ENCODE data around the gene GLI3. TPM values are rescaled to one million over a fixed set of nuclear protein-coding genes. Genes with fewer than 3 reads are reported as not detected.
A peak's percentile ranks its signal among the peaks of the same experiment; 100 is the strongest.

Gene GLI3
- total RNA-seq, 1 experiment from 2014 or later: 45.0 TPM

DNA sequence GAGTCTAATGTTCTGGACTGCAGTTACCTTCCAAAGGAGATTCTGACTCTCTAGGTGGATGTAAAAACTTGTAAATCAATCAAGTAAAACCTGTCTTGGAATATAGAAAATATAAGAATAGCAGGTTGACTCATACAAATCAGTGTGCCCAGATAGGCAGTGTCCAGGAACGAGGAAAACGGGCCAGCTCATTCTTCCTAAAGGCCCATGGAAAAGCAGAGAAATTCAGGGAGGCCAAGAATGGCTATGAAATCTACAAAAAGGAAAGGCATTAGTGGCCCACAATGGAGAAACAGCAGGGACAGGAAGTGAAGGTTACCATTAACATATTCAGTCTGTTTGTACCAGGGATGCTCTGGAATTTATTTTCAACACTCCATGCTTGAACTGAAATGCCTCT lies 14.9 kb downstream of the GLI3 start:
- peak overlapping the region; percentile 9 to 68; a peak in 4 of 5 replicates for H3K4me3 Mint-ChIP-seq
- Histone ChIP-seq H4K8ac (replicated peaks; ENCODE audit: insufficient read length, low read depth, low read length) (no peak overlapping the region), H3K27ac (ENCODE audit: insufficient read length, low read depth, low read length) (peak overlapping the region; percentile 97), H3K14ac (ENCODE audit: insufficient read depth, low read length) (no peak overlapping the region), H3K4me2 (ENCODE audit: insufficient read depth, insufficient read length, low read length) (peak overlapping the region; percentile 9), H3K23me2 (ENCODE audit: insufficient read length, low read depth, low read length, poor library complexity, severe bottlenecking) (peaks cover 2% of the 10 kb centered on the region), H3K9ac (ENCODE audit: extremely low read depth, insufficient read length, low read length) (no peak overlapping the region), H4K20me1 (ENCODE audit: control insufficient read depth, insufficient read depth, insufficient read length) (no peaks in the 10 kb centered on the region), H2AFZ (ENCODE audit: low read length) (no peak overlapping the region), H2BK12ac (ENCODE audit: insufficient read length, low read depth, low read length) (no peak overlapping the region), H4K91ac (ENCODE audit: insufficient read length, low read depth, low read length) (no peak overlapping the region), H2BK20ac (ENCODE audit: low read depth, low read length, poor library complexity, severe bottlenecking) (no peak overlapping the region), H3K56ac (ENCODE audit: insufficient read length, low read depth, low read length) (no peak overlapping the region), H3K79me1 (ENCODE audit: insufficient read depth, low read depth, low read length, poor library complexity, severe bottlenecking) (no peaks in the 10 kb centered on the region), H3K23ac (ENCODE audit: insufficient read length, low read depth, low read length) (no peak overlapping the region), H3K18ac (ENCODE audit: insufficient read length, low read depth, low read length) (peak overlapping the region; percentile 64), H2BK5ac (ENCODE audit: insufficient read length, low read length) (peak overlapping the region; percentile 66), H3K4me1 (ENCODE audit: insufficient read depth, low read length) (peaks cover 25% of the 10 kb centered on the region; the same call in 1 of the 2 replicates), H3K79me2 (ENCODE audit: insufficient read depth, low read length) (no peaks in the 10 kb centered on the region; the same call in 1 of the 2 replicates), H3K4ac (ENCODE audit: low read depth, low read length) (no peak overlapping the region; the same call in 1 of the 2 replicates), H2BK120ac (ENCODE audit: low read depth, low read length, poor library complexity, severe bottlenecking) (peak overlapping the region; percentile 80), H3K27me3 (ENCODE audit: insufficient read depth, low read length) (no peaks in the 10 kb centered on the region), H4K5ac (ENCODE audit: insufficient read length, low read depth, low read length) (no peak overlapping the region), H2BK15ac (ENCODE audit: low read depth, low read length) (no peak overlapping the region), H2AK5ac (ENCODE audit: insufficient read length, low read length) (peak overlapping the region; percentile 66), H3T11ph (ENCODE audit: low read length) (peak overlapping the region; percentile 62), H3K9me3 (ENCODE audit: control insufficient read depth, low read depth, low read length) (no peaks in the 10 kb centered on the region)
- no CpG with 5 or more reads among the region's 2 CpGs for WGBS (ENCODE audit: extremely low coverage, insufficient read length, low lambda C conversion rate)
- no peaks in the 10 kb centered on the region for H3K9me3 Mint-ChIP-seq
- H3K36me3 Mint-ChIP-seq (ENCODE audit: insufficient read depth in 1 of 3, low read depth in 3 of 3): peaks cover 0 to 16% (median 8%) of the 10 kb centered on the region in 3 experiments; a peak in 6 of 7 replicates
- peak; percentile 43 for DNase-seq
- H3K27me3 Mint-ChIP-seq (ENCODE audit: low read depth): no peaks in the 10 kb centered on the region; the same call in 1 of the 2 replicates
- TF ChIP-seq, protein P1, sequence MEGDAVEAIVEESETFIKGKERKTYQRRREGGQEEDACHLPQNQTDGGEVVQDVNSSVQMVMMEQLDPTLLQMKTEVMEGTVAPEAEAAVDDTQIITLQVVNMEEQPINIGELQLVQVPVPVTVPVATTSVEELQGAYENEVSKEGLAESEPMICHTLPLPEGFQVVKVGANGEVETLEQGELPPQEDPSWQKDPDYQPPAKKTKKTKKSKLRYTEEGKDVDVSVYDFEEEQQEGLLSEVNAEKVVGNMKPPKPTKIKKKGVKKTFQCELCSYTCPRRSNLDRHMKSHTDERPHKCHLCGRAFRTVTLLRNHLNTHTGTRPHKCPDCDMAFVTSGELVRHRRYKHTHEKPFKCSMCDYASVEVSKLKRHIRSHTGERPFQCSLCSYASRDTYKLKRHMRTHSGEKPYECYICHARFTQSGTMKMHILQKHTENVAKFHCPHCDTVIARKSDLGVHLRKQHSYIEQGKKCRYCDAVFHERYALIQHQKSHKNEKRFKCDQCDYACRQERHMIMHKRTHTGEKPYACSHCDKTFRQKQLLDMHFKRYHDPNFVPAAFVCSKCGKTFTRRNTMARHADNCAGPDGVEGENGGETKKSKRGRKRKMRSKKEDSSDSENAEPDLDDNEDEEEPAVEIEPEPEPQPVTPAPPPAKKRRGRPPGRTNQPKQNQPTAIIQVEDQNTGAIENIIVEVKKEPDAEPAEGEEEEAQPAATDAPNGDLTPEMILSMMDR (conservative IDR thresholded peaks at IDR 0.05): no peak
- H3K27ac Mint-ChIP-seq: peak overlapping the region; percentile 95 to 97 (median 96)
- H3K4me1 Mint-ChIP-seq: peaks cover 81 to 83% of the 10 kb centered on the region in 2 experiments
